Parathyroid adenoma (tissue), 2 donors: ENCODE results near the gene PRCC.

Experiments
- H2AFZ ChIP-seq: fragments of 300-600 bp; sonication (generic); one replicate; pipeline ENCODE4 v1.7.0; 2017; ENCODE audit warnings: antibody characterized with exemption, mild to moderate bottlenecking
- H3K27ac ChIP-seq: fragments of 300-600 bp; sonication (generic); one replicate; pipeline ENCODE4 v1.7.0; 2017
- H3K27me3 ChIP-seq: fragments of 300-600 bp; sonication (generic); one replicate; pipeline ENCODE4 v1.7.0; 2017; ENCODE audit warnings: low read length; ENCODE audit not compliant: control insufficient read depth, insufficient read depth
- H3K36me3 ChIP-seq: fragments of 300-600 bp; sonication (generic); one replicate; pipeline ENCODE4 v1.7.0; 2017; ENCODE audit warnings: low read length; ENCODE audit not compliant: control insufficient read depth, insufficient read depth
- H3K4me1 ChIP-seq: fragments of 300-600 bp; sonication (generic); one replicate; pipeline ENCODE4 v1.7.0; 2017; ENCODE audit warnings: control low read depth
- H3K4me2 ChIP-seq: fragments of 300-600 bp; sonication (generic); one replicate; pipeline ENCODE4 v1.7.0; 2017; ENCODE audit warnings: low read length
- H3K4me3 ChIP-seq: fragments of 300-600 bp; sonication (generic); one replicate; pipeline ENCODE4 v1.7.0; 2017; ENCODE audit warnings: low read depth, low read length
- H3K79me2 ChIP-seq: fragments of 300-600 bp; sonication (generic); one replicate; pipeline ENCODE4 v1.7.0; 2017; ENCODE audit warnings: control low read depth
- H3K9ac ChIP-seq: fragments of 300-600 bp; sonication (generic); one replicate; pipeline ENCODE4 v1.7.0; 2017; ENCODE audit warnings: mild to moderate bottlenecking
- H3K9me3 ChIP-seq: fragments of 300-600 bp; sonication (generic); one replicate; pipeline ENCODE4 v1.7.0; 2017; ENCODE audit warnings: low read length; ENCODE audit not compliant: control insufficient read depth
- TF ChIP-seq, protein P1 (sequence below): fragments of 300-600 bp; sonication (generic); IDR thresholded peaks from one replicate; pipeline ENCODE4 v1.7.0; 2017; ENCODE audit warnings: antibody characterized with exemption, mild to moderate bottlenecking
- donor health status: primary hyperparathyroidism.

Gene PRCC

GRCh38 chr1:156840186-156840897 lies 73.0 kb downstream of the PRCC start:
- H3K79me2 ChIP-seq: no peaks in the 10 kb centered on the region
- no peaks in the 10 kb centered on the region for H3K36me3 ChIP-seq
- H3K4me2 ChIP-seq: no peak overlapping the region
- no peaks in the 10 kb centered on the region for H3K27me3 ChIP-seq
- no peak overlapping the region for H3K9ac ChIP-seq
- no peak overlapping the region for H3K4me3 ChIP-seq
- no peaks in the 10 kb centered on the region for H3K4me1 ChIP-seq
- H2AFZ ChIP-seq: no peak overlapping the region
- no peaks in the 10 kb centered on the region for H3K9me3 ChIP-seq
- TF ChIP-seq, protein P1, sequence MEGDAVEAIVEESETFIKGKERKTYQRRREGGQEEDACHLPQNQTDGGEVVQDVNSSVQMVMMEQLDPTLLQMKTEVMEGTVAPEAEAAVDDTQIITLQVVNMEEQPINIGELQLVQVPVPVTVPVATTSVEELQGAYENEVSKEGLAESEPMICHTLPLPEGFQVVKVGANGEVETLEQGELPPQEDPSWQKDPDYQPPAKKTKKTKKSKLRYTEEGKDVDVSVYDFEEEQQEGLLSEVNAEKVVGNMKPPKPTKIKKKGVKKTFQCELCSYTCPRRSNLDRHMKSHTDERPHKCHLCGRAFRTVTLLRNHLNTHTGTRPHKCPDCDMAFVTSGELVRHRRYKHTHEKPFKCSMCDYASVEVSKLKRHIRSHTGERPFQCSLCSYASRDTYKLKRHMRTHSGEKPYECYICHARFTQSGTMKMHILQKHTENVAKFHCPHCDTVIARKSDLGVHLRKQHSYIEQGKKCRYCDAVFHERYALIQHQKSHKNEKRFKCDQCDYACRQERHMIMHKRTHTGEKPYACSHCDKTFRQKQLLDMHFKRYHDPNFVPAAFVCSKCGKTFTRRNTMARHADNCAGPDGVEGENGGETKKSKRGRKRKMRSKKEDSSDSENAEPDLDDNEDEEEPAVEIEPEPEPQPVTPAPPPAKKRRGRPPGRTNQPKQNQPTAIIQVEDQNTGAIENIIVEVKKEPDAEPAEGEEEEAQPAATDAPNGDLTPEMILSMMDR: no peak
- H3K27ac ChIP-seq: no peak overlapping the region

GRCh38 chr1:156840898-156841279 lies 73.6 kb downstream of the PRCC start:
- Histone ChIP-seq H3K4me1 (no peaks in the 10 kb centered on the region), H3K4me2 (no peak overlapping the region), H3K27ac (no peak overlapping the region), H3K9ac (no peak overlapping the region), H2AFZ (no peak overlapping the region), H3K79me2 (no peaks in the 10 kb centered on the region), H3K27me3 (no peaks in the 10 kb centered on the region), H3K9me3 (no peaks in the 10 kb centered on the region), H3K36me3 (no peaks in the 10 kb centered on the region), H3K4me3 (no peak overlapping the region)
- TF ChIP-seq, protein P1: no peak

DNA sequence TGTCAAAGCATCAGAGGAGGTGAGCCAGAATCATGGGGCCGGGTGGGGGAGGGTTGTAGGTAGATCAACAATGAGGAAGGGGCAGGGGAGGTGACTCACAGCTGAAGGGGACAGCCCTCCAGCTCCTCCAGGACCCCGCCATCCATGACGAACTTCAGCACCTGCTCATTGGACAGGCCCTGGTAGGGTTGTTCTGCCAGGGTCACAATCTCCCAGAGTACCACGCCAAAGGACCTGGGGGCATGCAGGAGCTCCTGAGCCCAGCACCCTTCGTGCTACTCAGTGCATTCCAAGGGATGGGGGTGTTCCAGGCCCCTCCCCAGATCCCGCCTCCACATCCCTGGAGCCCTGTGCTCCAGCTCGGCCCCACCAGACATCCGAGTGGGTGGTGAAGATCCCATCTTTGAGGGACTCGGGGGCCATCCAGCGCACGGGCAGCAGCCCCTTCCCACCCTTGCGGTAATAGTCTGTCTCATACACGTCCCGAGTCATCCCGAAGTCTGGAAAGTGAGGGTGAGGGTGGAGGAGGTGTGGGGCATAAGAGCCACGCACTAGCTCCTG lies 74.0 kb downstream of the PRCC start:
- no peak overlapping the region for H2AFZ ChIP-seq
- H3K4me1 ChIP-seq: no peaks in the 10 kb centered on the region
- no peak overlapping the region for H3K27ac ChIP-seq
- H3K36me3 ChIP-seq: no peaks in the 10 kb centered on the region
- no peak overlapping the region for H3K4me3 ChIP-seq
- no peak overlapping the region for H3K4me2 ChIP-seq
- no peak overlapping the region for H3K9ac ChIP-seq
- no peaks in the 10 kb centered on the region for H3K9me3 ChIP-seq
- TF ChIP-seq, protein P1: no peak
- H3K79me2 ChIP-seq: no peaks in the 10 kb centered on the region
- no peaks in the 10 kb centered on the region for H3K27me3 ChIP-seq

DNA sequence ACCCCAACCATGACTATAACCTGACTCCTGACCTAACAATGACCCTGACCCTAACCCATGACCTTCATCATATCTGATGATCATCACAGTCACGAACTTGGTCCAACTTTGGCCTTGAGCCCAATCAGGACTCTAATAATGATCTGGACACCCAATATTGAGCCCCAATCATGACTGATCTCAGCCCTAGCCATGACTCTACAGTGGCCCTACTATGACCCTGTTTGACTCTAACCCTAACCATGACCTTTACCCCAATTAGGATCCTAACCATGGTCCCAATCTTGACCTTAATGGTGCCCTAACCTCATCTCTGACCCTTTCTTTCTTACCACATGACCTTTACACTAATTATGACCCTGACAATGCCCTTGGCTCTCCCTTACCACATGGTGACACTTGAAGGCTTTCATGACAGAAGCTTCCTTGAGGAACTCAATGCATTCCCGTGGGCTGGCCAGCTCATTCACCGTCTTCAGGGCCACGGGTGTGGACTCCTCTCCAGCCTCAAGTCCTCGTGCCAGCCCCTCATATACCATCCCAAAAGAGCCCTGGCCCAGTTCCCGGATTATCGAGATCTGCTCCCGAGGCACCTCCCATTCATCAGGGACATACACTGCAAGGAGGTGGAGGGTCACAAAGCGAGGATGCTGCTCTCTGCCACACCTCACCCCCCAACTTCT lies 75.4 kb downstream of the PRCC start:
- Histone ChIP-seq H2AFZ (no peak overlapping the region), H3K79me2 (no peaks in the 10 kb centered on the region), H3K27me3 (no peaks in the 10 kb centered on the region), H3K9ac (no peak overlapping the region), H3K4me2 (no peak overlapping the region), H3K9me3 (no peaks in the 10 kb centered on the region), H3K27ac (no peak overlapping the region), H3K4me1 (no peaks in the 10 kb centered on the region), H3K36me3 (no peaks in the 10 kb centered on the region), H3K4me3 (no peak overlapping the region)
- TF ChIP-seq, protein P1: no peak
